MM.1S (cell line): Measurements from ENCODE around the gene CPT1C.

Experiments used
- EZH2 ChIP-seq: fragments of 300-600 bp; sonication (generic); optimal IDR thresholded peaks from 2 replicates; pipeline ENCODE3; 2017; ENCODE audit warnings: low read depth, mild to moderate bottlenecking, antibody characterized with exemption, low read length, mixed read lengths
- TF ChIP-seq, protein P1 (sequence below): fragments of 300-600 bp; sonication (generic); IDR thresholded peaks from 2 replicates; pipeline ENCODE4 v1.5.1; 2016; ENCODE audit warnings: antibody characterized with exemption, low read length, mixed read lengths

DNA sequence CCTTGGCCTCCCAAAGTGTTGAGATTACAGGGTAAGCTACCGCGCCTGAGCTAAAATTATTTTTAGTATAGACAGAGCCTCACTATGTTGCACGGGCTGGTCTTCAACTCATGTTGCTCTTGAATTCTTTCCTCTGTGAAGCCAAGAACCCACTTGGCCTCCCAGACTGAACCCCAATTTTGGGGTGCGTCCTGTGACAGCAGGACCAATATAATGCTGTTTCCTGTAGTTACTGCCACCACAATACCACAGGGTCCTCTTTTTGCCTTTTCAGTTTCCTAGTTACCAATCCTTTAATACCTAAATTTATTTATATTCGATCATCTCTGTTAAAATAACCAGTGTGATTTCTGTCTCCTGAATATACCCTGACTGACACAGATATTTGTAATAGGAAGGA is 39.2 kb downstream of the CPT1C start:
- TF ChIP-seq, protein P1, sequence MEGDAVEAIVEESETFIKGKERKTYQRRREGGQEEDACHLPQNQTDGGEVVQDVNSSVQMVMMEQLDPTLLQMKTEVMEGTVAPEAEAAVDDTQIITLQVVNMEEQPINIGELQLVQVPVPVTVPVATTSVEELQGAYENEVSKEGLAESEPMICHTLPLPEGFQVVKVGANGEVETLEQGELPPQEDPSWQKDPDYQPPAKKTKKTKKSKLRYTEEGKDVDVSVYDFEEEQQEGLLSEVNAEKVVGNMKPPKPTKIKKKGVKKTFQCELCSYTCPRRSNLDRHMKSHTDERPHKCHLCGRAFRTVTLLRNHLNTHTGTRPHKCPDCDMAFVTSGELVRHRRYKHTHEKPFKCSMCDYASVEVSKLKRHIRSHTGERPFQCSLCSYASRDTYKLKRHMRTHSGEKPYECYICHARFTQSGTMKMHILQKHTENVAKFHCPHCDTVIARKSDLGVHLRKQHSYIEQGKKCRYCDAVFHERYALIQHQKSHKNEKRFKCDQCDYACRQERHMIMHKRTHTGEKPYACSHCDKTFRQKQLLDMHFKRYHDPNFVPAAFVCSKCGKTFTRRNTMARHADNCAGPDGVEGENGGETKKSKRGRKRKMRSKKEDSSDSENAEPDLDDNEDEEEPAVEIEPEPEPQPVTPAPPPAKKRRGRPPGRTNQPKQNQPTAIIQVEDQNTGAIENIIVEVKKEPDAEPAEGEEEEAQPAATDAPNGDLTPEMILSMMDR: no peak
- TF ChIP-seq EZH2: no peak
